GM19240 (cell line): ENCODE measurements around the gene SLC11A1.

Experiments used
- DNase-seq: peaks from one replicate; pipeline ENCODE4 v3.0.0; 2011; ENCODE audit warnings: low spot score; ENCODE audit not compliant: insufficient read length

SLC11A1 gene

DNA sequence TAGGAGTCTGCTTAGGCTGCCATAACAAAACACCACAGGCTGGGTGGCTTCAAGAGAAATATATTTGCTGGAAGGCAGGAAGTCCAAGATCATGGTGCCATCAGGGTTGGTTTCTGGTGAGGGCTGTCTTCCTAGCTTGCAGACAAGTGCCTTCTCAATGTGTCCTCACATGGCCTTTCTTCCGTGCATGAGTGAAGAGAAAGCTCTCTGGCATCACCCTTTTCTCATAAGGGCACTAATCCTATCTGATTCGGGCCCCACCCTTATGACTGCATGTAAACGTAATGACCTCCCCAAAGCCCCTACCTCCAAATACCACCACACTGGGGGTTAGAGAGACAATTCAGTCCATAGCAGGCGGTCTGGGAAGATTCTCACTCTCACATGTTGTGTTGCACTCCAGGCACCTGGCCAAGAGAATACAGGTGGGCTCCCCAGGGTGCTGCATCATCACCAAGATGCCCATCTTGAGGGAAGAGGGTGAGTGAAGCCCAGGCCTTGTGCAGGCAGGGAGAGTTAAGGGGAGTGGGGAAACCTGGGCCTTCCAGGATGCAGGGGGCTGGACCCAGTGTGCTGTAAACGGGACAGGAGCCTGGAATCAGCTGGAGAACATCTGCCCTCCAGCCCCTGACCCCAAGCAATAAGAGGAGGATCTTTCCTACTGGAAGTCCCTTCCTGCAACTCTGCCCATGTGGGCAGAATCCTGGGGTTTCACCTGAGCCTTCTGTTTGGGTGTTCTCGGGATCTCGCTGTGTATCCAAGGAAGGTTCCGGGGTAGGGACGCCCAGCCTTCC lies 15.3 kb upstream of the SLC11A1 start:
- DNase-seq = no peak

DNA sequence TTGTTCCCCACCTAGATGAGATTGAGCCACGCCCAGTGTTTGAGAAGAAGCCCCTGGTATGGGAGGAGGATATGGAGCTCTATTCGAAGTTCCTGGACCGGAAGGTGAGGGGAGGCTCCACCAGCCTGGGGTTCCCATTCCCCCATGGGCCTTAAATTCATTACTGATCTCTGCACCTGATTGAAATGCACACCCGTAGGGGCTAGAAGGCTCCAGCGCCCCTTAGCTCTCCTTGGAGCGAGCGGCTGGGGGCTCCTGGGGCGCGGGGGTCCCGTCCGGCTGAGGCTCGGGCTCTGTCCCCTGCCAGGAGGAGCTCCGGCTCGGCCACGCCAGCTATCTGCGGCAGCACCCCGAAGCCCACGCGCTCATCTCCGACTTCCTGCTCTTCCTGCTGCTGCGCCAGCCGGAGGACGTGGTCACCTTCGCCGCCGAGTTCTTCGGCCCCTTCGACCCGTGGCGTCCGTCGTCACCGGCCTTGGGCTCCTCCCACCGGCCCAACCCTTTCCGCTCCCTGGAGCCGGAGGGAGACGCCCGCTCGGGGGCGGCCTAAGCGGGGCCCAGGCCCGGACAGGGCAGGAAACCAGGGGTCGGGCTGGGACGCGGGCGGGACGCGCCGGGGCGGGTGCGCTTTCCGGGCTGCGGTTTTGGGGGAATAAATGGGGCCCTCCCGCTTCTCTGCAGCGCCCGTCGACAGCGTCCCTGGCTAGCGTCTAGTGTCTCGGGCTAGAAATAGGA lies 14.5 kb upstream of the SLC11A1 start:
- peak; percentile 87 for DNase-seq

DNA sequence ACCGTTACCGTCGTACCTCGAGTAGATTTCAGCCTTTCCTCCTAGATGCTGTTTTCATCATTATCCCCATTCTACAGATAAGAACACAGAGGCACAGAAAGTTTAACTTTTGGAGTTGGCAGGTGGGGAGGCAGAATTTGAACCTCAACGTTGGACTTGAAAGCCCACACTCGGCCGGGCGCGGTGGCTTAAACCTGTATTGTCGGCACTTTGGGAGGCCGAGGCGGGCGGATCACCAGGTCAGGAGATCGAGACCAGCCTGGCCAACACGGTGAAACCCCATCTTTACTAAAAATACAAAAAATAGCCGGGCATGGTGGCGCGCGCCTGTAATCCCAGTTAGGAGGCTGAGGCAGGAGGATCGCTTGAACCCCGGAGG lies 13.9 kb upstream of the SLC11A1 start:
- no peak for DNase-seq

DNA sequence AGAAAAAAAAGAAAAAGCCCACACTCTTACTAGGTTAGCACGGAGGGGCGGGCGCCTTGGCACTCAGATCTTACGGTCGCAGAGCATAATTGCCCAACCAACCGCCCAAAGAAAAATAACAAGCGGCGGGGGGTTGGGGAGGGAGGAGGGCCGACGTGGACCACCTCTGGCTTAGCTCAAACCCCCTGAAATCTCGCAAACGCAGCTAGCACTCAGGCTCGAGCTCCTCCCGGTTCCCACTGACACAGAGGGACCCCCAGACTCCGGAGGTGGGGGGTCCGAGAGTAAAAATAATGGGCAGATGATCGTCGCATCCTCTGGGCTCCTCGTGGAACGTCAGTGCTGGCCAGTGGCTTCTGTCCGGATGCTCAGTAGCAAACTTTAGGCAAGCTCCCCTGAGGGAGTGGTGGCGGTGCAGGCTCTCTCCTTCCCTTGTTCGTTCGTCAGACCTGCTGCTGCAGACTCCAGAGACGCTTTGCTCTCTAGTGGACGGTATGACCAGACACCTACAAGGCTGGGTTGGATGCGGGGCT lies 13.4 kb upstream of the SLC11A1 start:
- DNase-seq = no peak

DNA sequence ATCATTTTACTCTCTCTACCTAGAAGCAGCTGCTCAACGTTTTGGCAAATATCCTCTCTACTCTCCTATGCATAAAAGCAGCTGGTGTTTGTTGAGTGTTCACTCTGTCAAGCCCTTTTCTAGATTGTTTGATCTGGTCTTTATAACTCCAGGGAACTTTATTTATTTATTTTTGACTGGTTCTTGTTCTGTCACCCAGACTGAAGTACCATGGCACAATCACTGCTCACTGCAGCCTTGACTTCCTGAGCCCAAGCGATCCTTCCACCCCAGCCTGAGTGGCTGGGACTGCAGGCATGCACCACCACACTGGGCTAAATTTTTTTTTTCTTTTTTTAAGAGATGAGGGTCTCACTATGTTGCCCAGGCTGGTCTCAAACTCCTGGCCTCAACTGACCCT lies 12.7 kb upstream of the SLC11A1 start:
- DNase-seq = no peak

DNA sequence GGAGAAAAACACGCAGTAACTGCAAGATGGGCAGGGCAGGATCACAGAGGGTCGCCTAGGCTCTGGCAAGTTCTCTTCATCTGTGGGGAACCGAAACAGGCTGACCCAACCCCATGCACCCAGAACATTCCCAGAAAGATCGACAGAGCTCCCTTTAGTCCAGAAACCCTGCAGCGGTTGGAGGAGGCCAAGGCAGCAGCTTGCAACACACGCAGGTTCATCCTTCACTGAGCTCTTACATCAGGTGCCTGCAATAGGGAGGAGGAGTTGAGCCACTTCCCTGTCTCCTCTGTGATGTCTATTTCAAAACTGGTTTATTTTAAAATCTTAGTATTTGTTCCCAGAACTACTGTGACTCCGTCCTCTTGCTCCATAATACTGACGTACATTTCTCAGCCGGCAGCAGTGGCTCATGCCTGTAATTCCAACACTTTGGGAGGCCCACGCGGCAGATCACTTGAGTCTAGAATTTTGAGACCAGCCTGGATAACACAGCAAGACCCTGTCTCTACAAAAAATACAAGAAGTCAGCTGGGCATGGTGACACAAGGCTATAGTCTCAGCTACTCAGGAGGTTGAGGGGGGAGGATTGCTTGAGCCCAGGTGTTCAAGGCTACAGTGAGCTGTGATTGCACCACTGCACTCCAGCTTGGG lies 11.5 kb upstream of the SLC11A1 start:
- DNase-seq = no peak

DNA sequence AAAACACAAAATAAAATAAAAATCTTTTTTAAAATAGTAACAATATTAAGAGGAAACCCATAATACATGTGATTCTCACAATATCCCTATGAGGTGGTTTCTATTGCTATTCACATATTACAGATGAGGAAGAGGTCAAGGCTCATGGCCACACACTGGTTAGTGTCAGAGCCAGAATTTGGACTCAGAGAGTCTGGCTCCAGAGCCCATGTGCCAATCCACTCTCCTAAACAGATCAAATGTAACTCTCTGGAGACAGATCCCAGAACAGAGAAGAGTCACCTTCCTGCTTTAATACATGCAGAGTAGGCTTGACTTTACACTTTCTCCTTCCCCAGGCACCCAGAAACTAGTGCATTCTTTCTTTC lies 10.1 kb upstream of the SLC11A1 start:
- DNase-seq = no peak

DNA sequence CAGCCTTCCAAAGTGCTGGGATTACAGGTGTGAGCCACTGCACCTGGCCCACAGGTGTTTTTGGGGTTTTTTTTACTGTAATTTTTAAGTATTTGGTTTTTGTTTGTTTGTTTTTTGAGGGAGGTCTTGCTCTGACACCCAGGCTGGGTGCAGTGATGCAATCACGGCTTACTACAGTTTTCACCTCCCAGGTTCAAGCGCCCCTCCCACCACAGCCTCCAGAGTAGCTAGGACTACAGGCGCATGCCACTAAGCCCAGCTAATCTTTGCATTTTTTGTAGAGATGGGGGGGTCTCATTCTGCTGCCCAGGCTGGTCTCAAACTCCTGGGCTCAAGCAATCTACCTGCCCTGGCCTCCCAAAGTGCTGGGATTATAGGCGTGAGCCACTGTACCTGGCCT lies 7.3 kb upstream of the SLC11A1 start:
- DNase-seq = no peak

DNA sequence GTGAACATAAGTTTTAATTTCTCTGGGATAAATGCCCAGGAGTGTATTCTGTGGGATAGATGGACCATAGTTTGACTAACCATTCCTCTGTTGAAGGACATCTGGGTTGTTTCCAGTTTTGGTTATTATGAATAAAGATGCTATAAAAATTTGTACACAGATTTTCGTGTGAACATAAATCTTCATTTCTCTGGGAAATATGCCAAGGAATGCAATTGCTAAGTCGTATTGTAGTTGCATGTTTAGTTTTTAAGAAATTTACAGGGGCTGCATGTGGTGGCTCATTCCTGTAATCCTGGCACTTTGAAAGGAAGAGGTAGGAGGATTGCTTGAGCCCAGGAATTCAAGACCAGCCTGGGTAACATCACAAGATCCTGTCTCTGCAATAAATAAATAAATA lies 6.9 kb upstream of the SLC11A1 start:
- DNase-seq = no peak

DNA sequence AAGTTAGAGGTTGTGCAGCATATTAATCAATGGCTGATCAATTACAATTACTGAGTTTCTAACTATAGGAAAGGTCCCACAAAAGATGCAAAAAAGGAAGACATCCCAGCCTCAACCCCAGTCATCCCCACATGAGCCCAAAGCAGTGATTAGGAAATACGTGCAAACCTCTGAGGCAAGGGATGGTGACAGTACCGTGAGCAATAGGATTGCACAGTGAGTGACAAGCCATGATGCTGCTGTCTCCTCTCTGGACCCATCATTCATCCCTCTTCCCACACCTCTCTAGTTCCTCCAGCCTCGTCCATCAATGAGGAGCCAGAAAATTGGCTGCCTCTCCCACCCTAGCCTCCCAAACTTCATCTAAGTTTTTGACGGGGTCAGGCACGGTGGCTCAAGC lies 4.0 kb upstream of the SLC11A1 start:
- no peak for DNase-seq

DNA sequence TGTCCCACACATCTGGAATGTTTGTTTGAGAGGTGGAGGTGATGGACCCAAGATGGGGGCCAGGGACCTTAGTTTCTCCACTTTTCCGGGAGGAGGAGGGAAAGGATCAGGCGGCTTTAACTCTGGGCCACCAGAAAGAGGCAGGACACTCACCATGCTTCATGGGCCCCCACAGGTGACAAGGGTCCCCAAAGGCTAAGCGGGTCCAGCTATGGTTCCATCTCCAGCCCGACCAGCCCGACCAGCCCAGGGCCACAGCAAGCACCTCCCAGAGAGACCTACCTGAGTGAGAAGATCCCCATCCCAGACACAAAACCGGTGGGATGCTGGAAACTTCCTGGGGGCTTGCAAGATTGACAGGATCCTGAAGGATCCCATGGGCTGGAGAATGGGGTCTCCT lies 712 bp downstream of the SLC11A1 start:
- no peak for DNase-seq

DNA sequence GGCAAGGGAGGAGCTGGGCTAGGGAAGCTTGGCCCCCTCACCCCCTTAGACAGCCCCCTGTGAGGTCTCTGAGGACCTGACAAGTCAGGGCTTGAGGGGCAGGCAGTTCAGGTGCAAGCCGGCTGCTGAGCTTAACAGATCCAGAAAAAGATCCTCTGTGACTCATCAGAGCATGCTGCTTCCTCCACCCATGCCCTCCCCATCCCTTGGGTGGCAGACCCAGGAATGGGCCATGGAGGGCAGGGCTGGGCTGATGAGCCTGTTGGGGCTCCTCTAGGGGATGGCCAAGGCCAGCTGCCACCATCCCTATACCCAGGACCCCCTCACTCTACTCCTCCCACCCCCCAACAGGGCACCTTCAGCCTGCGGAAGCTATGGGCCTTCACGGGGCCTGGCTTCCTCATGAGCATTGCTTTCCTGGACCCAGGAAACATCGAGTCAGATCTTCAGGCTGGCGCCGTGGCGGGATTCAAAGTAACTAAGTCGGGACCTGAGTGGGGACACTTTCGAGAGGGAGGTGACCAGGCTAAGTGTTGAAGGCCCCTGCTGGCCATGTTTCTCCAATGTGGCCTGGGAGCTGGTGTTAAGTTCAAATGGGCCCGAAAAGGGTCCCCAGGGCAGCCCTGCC lies 1.9 kb downstream of the SLC11A1 start:
- DNase-seq = no peak

DNA sequence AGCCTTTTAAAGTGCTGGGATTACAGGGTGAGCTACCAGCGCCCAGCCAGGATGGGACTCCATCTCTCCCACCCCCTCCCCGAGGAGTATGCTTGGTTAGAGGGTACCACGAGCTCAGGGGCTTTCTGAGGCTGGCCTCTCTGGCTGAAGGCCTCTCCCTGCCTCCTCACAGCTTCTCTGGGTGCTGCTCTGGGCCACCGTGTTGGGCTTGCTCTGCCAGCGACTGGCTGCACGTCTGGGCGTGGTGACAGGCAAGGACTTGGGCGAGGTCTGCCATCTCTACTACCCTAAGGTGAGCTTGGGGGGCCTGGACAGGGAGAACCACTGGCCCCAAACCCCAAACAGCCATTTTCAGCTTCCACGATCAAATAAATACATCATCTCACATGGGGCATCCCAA lies 2.9 kb downstream of the SLC11A1 start:
- DNase-seq = no peak

DNA sequence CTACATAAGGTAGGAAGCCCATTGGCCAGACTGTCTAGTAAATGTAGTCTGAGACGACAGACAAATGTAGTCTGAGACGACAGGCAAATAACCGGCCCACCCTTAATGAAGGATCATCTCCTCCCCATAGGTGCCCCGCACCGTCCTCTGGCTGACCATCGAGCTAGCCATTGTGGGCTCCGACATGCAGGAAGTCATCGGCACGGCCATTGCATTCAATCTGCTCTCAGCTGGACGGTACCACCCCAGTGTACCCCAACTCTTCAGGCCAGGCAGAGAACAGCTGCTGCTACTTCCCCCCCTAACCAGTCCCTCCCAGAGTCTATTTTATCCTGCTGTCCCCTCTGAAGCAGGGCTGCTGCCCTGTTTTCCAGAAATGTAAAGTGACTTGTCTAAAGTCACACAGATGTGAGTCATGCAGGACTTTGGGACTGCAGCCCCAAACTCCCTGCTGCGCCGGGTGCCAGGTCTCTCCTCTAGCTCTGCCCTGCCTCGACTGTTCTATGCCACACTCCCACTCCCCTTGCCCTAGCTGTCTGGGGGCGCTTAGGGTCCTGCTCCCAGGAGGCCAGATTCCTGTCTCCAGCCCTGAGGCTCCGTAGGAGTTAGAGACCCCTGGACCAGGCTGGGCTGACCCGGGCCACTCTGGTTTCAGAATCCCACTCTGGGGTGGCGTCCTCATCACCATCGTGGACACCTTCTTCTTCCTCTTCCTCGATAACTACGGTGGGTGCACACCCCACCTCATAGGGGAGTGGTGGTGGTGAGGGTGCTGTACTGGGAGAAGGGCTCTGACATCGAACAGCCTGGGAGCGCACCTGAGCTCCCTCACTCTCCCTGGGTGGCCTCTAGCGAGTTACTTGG lies 4.7 kb downstream of the SLC11A1 start:
- DNase-seq = no peak

DNA sequence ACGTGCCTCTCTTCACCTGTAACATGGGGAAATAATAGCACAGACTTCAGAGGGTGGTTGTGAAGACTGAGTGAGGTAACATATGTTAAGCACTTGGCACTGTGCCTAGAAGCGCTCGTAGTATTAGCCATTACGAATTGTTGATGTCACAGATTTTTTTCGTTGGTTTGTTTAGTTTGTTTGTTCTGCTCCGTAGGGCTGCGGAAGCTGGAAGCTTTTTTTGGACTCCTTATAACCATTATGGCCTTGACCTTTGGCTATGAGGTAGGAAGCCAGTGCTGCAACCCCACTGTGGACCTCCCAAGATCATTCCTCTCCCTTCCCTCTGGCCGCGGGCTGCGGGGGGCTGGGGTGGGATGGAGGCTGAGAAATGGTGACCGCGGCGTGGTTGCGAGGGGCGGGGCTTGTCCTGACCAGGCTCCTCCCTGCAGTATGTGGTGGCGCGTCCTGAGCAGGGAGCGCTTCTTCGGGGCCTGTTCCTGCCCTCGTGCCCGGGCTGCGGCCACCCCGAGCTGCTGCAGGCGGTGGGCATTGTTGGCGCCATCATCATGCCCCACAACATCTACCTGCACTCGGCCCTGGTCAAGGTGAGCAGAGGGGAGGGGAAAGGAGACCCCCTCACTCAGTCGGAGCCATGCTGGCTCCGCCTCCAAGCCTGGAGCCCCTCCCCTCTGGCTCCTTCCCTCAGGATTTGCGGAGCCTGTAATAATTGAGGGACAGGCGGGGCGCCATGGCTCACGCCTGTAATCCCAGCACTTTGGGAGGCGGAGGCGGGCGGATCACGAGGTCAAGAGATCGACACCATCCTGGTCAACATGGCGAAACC lies 5.5 kb downstream of the SLC11A1 start:
- DNase-seq = no peak

DNA sequence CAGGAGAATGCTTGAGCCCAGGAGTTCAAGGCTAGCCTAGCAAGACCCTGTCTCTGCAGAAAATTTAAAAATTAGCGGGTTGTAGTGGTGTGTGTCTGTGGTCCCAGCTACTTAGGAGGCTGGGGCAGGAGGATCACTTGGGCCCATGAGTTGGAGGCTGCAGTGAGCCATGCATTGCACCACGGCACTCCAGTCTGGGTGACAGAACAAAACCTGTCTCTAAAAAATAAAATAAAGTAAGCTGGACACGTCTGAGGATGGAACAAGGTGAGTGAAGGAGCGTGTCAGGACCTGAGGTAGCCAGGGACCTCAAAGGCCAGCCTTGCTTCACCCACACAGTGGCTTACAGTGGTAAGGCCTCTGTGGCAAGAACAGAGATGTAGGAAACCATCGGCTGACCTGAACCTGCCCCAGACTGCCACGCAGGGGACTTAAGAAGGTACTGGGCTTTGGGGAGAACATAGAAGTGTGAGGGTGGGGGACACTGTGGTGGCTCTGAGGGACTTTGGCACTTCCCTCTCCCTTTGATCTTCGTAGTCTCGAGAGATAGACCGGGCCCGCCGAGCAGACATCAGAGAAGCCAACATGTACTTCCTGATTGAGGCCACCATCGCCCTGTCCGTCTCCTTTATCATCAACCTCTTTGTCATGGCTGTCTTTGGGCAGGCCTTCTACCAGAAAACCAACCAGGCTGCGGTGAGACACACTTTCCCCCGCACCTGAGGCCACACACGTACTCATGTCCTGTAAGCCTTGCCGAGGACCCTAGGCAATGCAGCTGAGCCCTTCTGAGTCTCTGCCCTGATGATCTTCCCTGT lies 7.5 kb downstream of the SLC11A1 start:
- no peak for DNase-seq

DNA sequence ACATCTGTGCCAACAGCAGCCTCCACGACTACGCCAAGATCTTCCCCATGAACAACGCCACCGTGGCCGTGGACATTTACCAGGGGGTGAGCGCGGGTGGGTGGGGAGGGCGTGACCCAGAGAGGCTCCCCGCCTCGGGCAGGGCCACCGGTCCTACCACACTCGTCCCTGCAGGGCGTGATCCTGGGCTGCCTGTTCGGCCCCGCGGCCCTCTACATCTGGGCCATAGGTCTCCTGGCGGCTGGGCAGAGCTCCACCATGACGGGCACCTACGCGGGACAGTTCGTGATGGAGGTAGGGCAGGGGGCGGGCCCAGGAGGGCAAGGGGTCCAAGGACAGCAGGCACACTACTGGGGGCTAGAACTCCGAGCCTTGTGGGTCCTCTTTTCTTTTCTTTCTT lies 9.1 kb downstream of the SLC11A1 start:
- no peak for DNase-seq

DNA sequence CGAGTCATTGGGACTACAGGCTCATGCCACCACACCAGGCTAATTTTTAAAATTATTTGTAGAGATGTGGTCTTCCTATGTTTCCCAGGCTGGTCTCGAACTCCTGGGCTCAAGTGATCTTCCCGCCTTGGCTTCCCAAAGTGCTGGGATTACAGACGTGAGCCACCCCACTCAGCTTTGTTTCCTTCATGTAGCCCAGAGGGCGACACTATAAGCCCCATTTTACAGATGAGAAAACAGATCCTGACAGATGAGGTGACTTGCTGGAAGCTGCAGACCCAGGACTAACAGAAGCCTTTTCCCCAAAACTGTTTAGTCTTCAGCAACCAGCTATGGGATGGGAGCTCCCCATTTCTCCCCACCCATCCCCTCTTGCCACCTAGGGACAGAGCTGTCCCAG lies 10.4 kb downstream of the SLC11A1 start:
- DNase-seq = no peak

DNA sequence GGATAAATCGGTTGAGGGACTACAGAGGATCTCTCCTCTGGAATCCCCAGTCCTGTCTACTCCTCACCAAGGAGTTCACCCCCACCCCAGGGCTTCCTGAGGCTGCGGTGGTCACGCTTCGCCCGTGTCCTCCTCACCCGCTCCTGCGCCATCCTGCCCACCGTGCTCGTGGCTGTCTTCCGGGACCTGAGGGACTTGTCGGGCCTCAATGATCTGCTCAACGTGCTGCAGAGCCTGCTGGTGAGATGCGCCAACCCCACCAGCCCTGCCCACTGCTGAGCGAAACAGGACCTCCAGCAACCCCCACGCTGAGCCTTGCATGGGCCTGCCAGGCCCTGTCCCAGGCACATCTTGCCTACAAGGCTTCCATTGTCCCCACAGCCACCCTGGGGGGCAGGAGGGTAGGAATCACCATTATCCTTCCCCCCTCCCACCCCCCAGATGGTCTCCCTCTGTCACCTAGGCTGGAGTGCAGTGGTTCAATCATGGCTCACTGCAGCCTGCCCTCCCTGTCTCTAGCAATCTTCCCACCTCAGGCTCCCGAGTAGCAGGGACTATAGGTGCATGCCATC lies 10.9 kb downstream of the SLC11A1 start:
- DNase-seq = no peak
